ENCODE data around the gene SIX3. TPM values are rescaled to one million over a fixed set of nuclear protein-coding genes. Genes with fewer than 3 reads are reported as not detected.

The SIX3 gene
- total RNA-seq, 1 experiment from 2014 or later, result 0.07 TPM

DNA sequence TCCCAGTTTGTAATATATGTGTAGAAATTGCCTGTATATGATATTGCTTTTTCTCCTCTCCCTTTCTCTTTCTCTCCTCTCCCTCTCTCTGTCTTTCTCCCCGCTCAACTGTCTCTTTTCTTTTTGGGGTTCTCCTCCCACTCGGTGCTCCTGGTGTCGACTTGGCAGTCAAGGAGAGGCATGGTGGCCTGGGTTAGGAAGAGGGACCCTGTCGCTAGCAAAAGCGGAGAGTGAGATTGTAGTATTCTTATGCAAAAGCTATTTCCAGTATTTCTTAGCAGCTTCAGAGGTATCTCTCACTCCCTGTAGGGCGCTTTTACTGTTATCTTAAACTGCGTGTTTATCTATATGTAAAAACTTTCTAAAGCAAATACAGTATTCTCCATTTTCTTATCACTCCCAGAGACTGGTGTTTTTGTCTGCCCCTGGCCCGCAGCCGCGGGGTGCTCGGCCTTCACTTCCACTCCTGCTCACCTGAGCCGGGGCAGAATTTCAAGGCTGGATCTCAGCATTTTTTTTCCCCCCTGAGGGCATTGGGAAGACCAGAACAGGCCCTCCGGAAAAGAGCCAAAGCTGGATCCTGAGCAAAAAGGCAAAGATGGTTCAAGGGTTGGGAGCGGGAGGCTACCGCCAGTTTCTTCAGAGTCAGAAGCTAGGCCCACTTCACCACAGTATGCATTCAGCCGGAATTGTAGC, 4.3 kb downstream of the SIX3 start:
- no peak overlapping the region for H3K27ac ChIP-seq (ENCODE audit: low read length)
- no peaks in the 10 kb centered on the region for H4K20me1 ChIP-seq (ENCODE audit: low read length)
- no TSS peak for BruUV-seq (replicated peaks)
- H3K4me2 ChIP-seq (ENCODE audit: low read length), result no peak overlapping the region
- intact Hi-C loops (cut with micrococcal nuclease), result no loop called here
- no peaks in the 10 kb centered on the region for H3K36me3 ChIP-seq (ENCODE audit: low read depth, low read length)
- H3K9me2 ChIP-seq (replicated peaks; ENCODE audit: low read length), result no peaks in the 10 kb centered on the region
- H3K9me3 ChIP-seq (ENCODE audit: low read length), result no peaks in the 10 kb centered on the region
- H3K4me3 ChIP-seq (ENCODE audit: low read length), result no peak overlapping the region
- no peaks in the 10 kb centered on the region for H3K79me2 ChIP-seq (ENCODE audit: low read length)
- no peak overlapping the region for H3K9ac ChIP-seq (ENCODE audit: low read length)
- ChIA-PET CTCF (no interaction called here), POLR2A (ENCODE audit: unreplicated experiment) (no interaction called here)
- TF ChIP-seq, protein P1, sequence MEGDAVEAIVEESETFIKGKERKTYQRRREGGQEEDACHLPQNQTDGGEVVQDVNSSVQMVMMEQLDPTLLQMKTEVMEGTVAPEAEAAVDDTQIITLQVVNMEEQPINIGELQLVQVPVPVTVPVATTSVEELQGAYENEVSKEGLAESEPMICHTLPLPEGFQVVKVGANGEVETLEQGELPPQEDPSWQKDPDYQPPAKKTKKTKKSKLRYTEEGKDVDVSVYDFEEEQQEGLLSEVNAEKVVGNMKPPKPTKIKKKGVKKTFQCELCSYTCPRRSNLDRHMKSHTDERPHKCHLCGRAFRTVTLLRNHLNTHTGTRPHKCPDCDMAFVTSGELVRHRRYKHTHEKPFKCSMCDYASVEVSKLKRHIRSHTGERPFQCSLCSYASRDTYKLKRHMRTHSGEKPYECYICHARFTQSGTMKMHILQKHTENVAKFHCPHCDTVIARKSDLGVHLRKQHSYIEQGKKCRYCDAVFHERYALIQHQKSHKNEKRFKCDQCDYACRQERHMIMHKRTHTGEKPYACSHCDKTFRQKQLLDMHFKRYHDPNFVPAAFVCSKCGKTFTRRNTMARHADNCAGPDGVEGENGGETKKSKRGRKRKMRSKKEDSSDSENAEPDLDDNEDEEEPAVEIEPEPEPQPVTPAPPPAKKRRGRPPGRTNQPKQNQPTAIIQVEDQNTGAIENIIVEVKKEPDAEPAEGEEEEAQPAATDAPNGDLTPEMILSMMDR (conservative IDR thresholded peaks at IDR 0.05; ENCODE audit: low read depth, low read length), result no peak
- TF ChIP-seq EZH2phosphoT487 (IDR thresholded peaks at IDR 0.05; ENCODE audit: borderline replicate concordance, low read length), result no peak
- TF ChIP-seq EZH2 (IDR thresholded peaks at IDR 0.05; ENCODE audit: low read length, unreplicated experiment), result no peak
- no peaks in the 10 kb centered on the region; the same call in 1 of the 2 replicates for H3K4me1 ChIP-seq (ENCODE audit: insufficient read depth, low read length)
- H3K27me3 ChIP-seq (ENCODE audit: low read length), result no peaks in the 10 kb centered on the region
- DNase-seq (no peak), ATAC-seq (no peak)
- H3F3A ChIP-seq (ENCODE audit: low read length, unreplicated experiment), result no peaks in the 10 kb centered on the region
- no peak overlapping the region for H2AFZ ChIP-seq (ENCODE audit: low read length)

DNA sequence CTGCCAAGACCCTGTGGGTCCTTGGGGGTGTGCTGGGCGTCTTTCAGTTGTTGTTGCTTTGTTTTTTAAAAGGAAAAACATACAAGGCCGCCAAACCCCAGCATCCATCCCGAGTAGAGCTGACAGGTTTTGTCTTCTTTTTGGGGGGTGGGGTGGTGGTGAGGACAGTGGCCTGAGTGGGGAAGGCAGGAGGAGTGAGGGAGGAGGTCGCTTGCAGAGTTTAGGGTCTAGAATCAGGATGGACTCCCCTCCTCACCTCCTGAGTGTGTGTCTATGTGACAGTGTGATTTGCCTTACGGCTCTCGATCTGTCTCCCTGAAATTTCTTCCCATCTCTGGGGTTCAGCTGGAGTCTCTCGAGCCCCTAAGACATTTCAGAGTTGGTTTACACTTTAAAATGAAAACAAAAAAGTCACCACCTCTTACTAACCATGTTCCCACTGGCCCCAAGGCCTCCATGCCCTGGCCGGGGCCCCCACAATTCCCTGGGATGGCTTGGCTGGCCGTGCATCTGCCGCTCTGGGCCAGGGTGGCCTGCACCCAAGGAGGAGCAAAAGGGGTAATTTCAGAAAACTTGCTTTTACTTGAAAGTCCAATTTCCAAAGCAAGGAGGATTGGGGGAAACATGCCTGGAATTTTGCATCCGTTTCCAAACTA, 5.0 kb downstream of the SIX3 start:
- Histone ChIP-seq H3K27me3 (ENCODE audit: low read length) (no peaks in the 10 kb centered on the region), H3F3A (ENCODE audit: low read length, unreplicated experiment) (no peaks in the 10 kb centered on the region), H2AFZ (ENCODE audit: low read length) (no peak overlapping the region), H3K9me2 (replicated peaks; ENCODE audit: low read length) (no peaks in the 10 kb centered on the region), H3K4me1 (ENCODE audit: insufficient read depth, low read length) (no peaks in the 10 kb centered on the region), H3K4me2 (ENCODE audit: low read length) (no peak overlapping the region), H3K79me2 (ENCODE audit: low read length) (no peaks in the 10 kb centered on the region), H3K36me3 (ENCODE audit: low read depth, low read length) (no peaks in the 10 kb centered on the region), H3K9me3 (ENCODE audit: low read length) (no peaks in the 10 kb centered on the region), H3K4me3 (ENCODE audit: low read length) (no peak overlapping the region), H3K9ac (ENCODE audit: low read length) (no peak overlapping the region), H4K20me1 (ENCODE audit: low read length) (no peaks in the 10 kb centered on the region), H3K27ac (ENCODE audit: low read length) (no peak overlapping the region)
- POLR2A ChIA-PET (ENCODE audit: unreplicated experiment), result no interaction called here
- BruUV-seq (replicated peaks), result no TSS peak
- intact Hi-C loops (cut with micrococcal nuclease), result no loop called here
- CTCF ChIA-PET, result no interaction called here
- no peak for ATAC-seq
- TF ChIP-seq EZH2 (IDR thresholded peaks at IDR 0.05; ENCODE audit: low read length, unreplicated experiment), result no peak
- TF ChIP-seq, protein P1 (conservative IDR thresholded peaks at IDR 0.05; ENCODE audit: low read depth, low read length), result no peak
- TF ChIP-seq EZH2phosphoT487 (IDR thresholded peaks at IDR 0.05; ENCODE audit: borderline replicate concordance, low read length), result no peak
- DNase-seq, result no peak

DNA sequence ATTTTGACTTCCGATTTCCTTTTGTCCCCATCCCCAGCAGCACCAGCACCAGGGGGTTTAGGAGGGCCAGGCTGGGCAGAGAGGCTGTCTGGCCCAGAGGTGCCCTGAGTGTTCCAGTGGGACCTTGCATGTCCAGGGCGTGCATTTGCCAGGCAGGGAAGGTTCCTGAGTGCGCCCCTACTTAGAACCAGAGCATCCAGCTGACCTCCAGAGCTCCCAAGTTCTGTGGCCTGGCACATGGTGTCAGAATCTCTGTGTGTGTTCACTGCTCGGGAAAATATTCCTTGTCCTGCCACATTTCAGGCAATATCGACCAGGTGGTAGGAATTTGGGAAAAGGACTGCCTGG, 5.5 kb downstream of the SIX3 start:
- no peaks in the 10 kb centered on the region for H3K27me3 ChIP-seq (ENCODE audit: low read length)
- H3K9me3 ChIP-seq (ENCODE audit: low read length), result no peaks in the 10 kb centered on the region
- H2AFZ ChIP-seq (ENCODE audit: low read length), result no peak overlapping the region
- ATAC-seq (no peak), DNase-seq (no peak)
- intact Hi-C loops (cut with micrococcal nuclease), result no loop called here
- no peaks in the 10 kb centered on the region for H3F3A ChIP-seq (ENCODE audit: low read length, unreplicated experiment)
- H3K27ac ChIP-seq (ENCODE audit: low read length), result no peak overlapping the region
- H3K9ac ChIP-seq (ENCODE audit: low read length), result no peak overlapping the region
- no peak overlapping the region for H3K4me3 ChIP-seq (ENCODE audit: low read length)
- H3K9me2 ChIP-seq (replicated peaks; ENCODE audit: low read length), result no peaks in the 10 kb centered on the region
- TF ChIP-seq EZH2phosphoT487 (IDR thresholded peaks at IDR 0.05; ENCODE audit: borderline replicate concordance, low read length) (no peak), EZH2 (IDR thresholded peaks at IDR 0.05; ENCODE audit: low read length, unreplicated experiment) (no peak)
- TF ChIP-seq, protein P1 (conservative IDR thresholded peaks at IDR 0.05; ENCODE audit: low read depth, low read length), result no peak
- H4K20me1 ChIP-seq (ENCODE audit: low read length), result no peaks in the 10 kb centered on the region
- no peaks in the 10 kb centered on the region for H3K36me3 ChIP-seq (ENCODE audit: low read depth, low read length)
- H3K4me2 ChIP-seq (ENCODE audit: low read length), result no peak overlapping the region
- ChIA-PET CTCF (no interaction called here), POLR2A (ENCODE audit: unreplicated experiment) (no interaction called here)
- BruUV-seq (replicated peaks), result no TSS peak
- no peaks in the 10 kb centered on the region for H3K4me1 ChIP-seq (ENCODE audit: insufficient read depth, low read length)
- H3K79me2 ChIP-seq (ENCODE audit: low read length), result no peaks in the 10 kb centered on the region
